GM19351 (cell line): Measurements from ENCODE around the gene DEDD2.
A peak's percentile ranks its signal among the peaks of the same experiment; 100 is the strongest.
"Not testable (repeated sequence)": the region's sequence is repeated elsewhere in the genome, so short reads cannot be mapped to it uniquely, and the experiment has no call there.

Experiments
- ATAC-seq: cut with Tn5 transposase; IDR thresholded peaks from one replicate; pipeline ENCODE4 v1.9.1; 2021; ENCODE audit warnings: mild to moderate bottlenecking, moderate library complexity; ENCODE audit not compliant: unreplicated experiment

DEDD2 gene

GRCh38 chr19:42217520-42218437 is at the start of gene DEDD2:
Gene DEDD2 (minus strand): TSS chr19:42217677. CDS start chr19:42217007, 670 bp downstream.
- ATAC-seq, result peak; percentile 74

- ATAC-seq, result not testable (repeated sequence)
Measured at GRCh38 chr19:42266928-42267603, 49.6 kb upstream of the DEDD2 start.

GRCh38 chr19:42266105-42266504 is 48.6 kb upstream of the DEDD2 start:
- not testable (repeated sequence) for ATAC-seq

DNA sequence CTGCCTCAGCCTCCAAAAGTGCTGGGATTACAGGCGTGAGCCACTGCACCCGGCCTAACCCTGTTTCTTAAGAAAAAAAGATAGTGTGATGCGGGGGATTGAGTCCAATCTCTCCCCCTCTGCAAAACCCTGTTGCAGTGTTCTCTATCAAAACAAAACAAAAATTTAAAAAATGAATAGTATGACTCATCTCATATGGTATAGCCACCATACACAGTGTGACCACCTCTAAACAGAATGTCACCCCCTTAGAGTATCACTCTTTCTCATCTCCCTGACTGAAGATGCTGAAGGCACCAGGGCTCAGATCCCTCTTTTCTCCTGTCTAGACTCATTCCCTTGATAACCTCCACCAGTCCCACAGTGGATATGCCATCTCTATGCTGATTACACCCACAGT is 44.3 kb upstream of the DEDD2 start:
- ATAC-seq, result no peak

DNA sequence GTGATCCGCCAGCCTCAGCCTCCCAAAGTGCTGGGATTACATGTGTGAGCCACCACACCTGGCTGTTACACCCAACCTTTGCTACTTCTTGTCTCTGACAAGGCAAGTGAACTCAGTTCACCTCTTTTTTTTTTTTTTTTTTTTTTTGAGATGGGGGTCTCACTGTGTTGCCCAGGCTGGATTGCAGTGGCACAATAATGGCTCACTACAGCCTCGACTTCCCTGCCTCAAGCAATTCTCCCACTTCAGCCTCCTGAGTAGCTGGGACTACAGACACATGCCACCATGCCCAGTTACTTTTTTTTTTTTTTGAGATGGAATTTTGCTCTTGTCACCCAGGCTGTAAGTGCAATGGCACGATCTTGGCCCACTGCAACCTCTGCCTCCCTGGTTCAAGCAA is 40.4 kb upstream of the DEDD2 start:
- ATAC-seq, result not testable (repeated sequence)

GRCh38 chr19:42255766-42256745 is 38.6 kb upstream of the DEDD2 start:
- ATAC-seq, result no peak

GRCh38 chr19:42254850-42255765 is 37.6 kb upstream of the DEDD2 start, which contains the start of gene ERF:
Gene ERF (minus strand): TSS chr19:42255128. CDS start chr19:42254999, 129 bp downstream.
- peak; percentile 60 for ATAC-seq

DNA sequence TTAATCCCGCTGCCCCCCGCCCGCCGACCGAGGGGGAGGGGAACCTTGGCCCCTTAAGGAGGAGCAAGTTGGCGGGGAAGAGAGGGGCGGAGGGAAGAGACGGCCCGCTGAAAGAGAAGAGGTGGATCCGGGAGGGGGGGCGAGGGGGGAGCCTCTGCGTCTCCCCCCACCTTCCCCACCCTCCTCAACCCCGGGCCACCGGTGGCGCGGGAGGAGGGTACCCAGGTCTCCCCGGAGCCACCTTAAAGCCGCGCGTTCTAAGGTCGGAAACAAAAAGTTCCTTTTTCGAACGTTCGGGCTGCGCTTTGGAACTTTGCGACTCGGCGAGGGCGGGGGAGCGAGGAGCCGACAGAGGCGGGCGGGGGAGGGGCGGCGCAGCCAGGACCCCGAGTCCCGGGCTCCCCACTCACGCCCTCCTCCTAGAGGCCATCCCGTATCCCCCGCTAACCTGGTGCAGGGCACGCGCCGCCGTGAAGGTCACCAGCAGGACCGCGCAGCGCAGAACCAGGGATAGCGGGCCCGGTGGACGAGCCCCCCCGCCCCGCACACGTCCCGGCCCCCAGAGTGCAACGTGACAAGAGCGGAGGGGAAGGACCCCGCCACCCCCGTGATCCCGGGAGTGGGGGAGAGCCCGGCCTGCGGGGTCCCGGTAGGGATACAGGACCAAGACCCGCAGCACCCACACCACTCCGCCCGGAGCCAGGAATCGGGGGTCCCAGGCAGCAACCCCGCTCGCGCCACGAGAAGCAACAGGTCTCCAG is 36.8 kb upstream of the DEDD2 start:
- ATAC-seq, result no peak

DNA sequence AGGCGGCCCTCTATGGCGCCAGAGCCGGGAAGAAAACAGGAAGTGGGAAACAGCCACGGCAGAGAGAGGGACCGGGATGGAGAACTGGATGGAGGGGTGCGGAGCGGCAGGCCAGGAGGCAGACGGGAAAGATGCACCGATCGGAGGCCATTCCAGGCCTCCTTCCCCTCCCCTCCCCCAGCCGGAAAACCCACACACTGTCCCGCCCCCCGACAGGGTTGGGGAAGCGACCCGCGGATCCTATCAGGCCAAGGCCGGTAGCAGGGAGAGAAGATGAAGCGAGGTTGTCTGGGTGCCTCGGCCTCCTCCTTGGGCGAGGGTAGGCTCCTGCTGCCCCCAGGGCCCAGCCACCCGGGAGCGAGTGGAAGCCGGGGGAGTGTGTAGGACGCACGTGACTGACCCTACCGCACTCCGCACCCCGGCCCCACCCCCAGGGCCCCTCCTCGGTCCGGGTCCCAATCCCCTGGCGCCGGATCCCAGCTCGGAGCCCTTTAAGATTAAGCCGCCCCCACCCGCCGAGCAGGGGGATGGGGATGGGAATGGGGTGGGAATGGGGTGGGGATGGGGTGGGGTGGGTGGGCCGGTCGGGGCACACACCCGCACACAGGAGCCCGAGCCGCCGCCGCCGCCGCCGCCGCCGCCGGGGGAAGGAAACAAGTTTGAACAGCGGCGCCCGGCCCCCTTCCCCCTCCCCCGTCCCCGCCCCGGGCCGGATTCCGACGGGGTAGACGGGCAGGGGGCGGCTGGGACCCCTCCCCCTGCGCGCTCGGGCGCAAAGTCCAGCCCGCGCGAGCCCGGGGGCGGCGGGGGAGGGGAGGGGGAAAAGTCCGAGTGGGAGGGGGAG is 36.0 kb upstream of the DEDD2 start:
- no peak for ATAC-seq

GRCh38 chr19:42252365-42253244 is 35.1 kb upstream of the DEDD2 start:
- no peak for ATAC-seq

- ATAC-seq, result no peak
Measured at GRCh38 chr19:42251572-42252358, 34.3 kb upstream of the DEDD2 start.

- ATAC-seq, result no peak
Measured at GRCh38 chr19:42250666-42251531, 33.4 kb upstream of the DEDD2 start.

DNA sequence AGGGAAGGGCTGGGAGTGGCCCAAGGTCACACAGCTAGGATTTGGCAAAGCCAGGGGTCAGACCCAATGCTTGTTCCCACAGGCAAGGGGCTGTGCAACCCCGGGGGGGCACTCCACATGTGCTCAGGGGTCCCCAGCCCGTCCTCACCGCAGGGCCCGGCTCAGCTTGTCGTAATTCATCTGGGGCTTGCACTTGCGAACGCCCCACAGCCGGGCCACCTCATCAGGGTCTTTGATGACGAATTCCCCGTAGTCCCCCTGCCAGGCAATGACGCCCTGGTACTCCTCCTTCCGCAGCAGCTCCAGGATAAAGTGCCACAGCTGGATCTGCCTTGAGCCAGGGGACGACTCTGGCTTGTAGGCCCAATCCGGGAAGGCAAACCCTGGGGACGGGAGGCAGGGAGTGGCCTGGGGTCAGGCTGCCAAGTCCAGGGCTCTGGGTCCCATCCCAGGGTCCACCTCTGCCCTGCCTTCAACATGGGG is 32.7 kb upstream of the DEDD2 start:
- ATAC-seq, result no peak

DNA sequence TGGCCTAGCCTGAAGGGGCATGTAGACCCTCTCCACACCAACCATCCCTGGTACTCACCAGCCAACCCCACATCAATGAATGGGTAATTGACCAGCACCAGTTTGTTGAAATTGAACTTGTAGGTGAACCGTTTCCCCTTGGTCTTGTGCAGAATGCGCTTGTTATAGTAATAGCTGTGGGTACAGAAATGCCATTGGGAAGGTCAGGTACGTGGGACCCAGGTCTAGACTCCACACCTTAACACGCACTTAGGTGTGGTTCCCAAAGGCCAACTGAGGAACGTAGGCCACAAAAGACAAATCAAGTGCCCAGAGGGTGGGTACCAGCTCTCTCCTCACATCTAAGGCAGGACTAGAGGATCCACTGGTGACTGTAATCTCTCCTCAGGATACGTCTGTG is 32.3 kb upstream of the DEDD2 start:
- no peak for ATAC-seq

DNA sequence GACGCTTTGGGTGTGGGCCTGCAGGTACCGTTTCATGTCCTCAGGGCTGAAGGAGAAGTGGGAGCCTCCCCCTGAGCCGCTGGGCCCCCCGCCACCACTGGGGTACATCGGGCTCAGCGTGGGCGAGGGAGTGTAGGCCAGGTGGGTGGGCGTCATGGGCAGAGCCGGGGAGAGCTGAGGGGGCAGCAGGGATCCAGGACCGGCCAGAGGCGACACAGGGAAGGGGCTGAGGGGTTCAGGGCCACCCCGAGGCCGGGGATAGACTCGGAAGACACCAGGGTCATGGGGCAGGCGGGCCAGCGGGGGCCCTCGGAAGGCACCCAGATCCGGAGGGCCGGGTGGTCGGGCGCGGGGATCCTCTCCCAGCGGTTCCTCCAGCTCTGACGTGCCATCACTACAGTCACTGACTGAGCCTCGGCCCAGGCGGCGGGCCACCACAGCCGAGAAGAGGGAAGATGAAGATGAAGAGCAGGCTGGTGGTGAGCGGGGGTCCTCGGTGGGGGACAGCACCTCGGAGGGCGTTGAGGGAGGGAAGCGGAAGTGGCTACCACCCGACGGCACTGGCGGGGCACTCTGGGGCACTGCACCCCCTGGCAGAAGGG is 31.8 kb upstream of the DEDD2 start:
- ATAC-seq, result no peak
